ENCODE results near the gene HOXA1.
A peak's percentile ranks its signal among the peaks of the same experiment; 100 is the strongest.
"Not testable (repeated sequence)": the region's sequence is repeated elsewhere in the genome, so short reads cannot be mapped to it uniquely, and the experiment has no call there.

The HOXA1 gene

DNA sequence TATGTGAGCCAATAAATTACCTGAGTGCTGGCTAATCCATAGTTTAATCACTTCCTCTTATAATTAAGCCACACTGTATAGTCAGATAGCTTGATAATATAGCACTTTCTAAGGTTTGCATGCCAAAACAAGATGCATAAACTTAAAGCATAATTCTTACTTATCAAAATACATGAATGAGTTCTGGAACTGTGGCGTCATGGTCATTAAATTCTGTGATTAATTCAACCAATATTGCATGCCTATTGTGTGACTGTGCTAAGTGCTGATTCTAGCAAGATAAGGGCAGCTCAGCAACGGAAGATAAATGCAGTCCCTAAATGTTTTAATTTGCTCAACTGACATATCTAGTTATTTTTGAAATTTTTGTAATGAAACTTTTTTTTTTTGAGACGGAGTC lies 29.7 kb downstream of the HOXA1 start:
- peak; percentile 43 for DNase-seq (ENCODE audit: low read depth, low spot score)
- peak overlapping the region; percentile 7 for H3K27ac ChIP-seq

DNA sequence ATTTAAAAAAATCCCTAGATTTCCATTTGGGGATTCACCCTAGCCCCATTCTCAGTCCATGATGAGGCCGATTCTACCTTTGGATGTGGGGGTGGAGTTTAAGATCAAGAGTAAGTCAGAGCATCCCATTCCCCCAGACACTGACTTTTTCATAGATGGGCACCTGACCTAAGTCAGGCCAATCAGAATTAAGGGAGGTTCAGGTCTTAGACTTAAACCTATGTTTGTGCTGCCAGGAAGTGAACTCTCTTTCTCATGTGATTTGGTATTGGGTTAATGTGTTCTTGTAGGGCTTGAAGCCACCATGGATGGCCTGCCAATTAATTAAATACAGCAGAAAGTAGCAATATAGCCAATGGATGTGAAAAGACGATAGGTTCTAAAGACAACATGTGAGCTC lies 30.1 kb downstream of the HOXA1 start:
- H3K27ac ChIP-seq = peak overlapping the region; percentile 7
- no peak for DNase-seq (ENCODE audit: low read depth, low spot score)

DNA sequence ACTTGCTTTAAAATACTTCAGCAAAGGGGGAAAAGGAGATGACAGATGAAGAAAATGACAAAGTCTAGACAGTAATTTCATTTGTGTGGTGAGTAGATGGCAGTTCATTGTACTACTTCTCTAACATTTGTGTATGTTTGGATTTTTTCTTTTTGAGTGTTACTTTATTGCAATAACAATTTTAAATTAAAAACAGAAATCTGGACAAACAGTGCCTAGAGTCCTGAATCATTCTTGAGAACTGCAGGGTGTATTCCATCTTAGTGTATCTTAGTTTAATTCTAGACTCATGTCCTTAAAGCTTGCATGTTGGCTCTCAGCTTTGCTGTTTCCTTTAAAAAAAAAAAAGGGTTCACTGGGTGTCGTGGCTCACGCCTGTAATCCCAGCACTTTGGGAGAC lies 31.1 kb downstream of the HOXA1 start:
- H3K27ac ChIP-seq = no peak overlapping the region
- DNase-seq (ENCODE audit: low read depth, low spot score) = no peak

DNA sequence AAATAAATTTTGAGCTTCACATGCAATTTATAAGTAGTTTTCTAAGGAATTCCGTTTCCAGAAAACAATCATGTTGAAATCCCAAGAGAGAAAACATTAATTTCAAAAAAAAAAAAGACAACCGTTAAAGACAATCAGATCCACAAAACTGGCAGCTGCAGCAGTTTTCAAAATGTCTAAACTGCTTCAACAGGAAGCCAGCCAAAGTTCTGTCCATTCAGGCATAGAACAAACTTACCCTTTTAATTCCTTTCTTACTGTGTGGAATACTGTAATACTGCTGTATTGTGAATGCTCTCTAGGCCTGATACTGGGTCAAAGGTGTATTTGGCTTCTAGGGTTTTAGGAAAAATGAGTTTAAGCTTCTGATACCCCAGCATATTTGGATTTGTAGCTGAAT lies 31.6 kb downstream of the HOXA1 start:
- no peak for DNase-seq (ENCODE audit: low read depth, low spot score)

DNA sequence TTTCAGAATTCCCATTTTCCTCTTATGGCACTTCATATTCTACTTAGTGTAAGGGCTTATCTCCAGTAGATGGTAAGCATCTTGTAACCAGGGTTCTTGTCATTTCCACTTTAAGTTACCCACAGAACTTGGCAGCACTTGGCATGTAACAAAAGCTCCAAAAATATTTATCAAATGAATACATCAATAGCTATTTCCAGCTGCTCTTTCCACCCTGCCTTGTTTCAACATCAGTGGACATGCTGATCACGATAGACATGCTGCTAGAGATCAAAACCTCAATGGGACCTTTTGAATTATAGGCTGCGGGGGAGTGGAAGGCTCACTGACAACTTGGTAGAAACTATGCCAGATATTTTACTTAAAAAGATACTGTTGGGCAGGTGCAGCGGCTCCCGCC lies 32.9 kb downstream of the HOXA1 start:
- H3K27ac ChIP-seq = no peak overlapping the region
- DNase-seq (ENCODE audit: low read depth, low spot score) = no peak

More for the DNA sequence above, 31.6 kb downstream of the HOXA1 start:
- H3K27ac ChIP-seq = no peak overlapping the region

DNA sequence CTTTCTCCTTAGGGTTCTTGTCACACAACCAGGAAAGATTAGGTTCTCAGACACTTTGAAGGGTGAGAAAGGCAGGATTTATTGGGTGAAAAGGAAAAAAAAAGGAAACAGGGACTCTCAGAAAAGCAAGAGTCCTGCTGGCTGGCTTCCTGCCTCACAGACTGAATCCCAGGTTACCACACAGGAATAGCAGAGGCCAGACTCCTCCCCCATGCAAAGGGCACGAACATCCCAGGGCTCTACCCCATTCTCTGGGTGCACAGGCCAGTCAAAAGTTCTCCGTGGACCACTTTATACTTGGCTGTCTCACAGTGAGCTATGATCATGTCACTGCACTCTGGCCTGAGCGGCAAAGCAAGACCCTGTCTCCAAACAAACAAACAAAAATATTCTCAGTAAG lies 42.6 kb downstream of the HOXA1 start:
- H3K27ac ChIP-seq = no peak overlapping the region
- no peak for DNase-seq (ENCODE audit: low read depth, low spot score)

DNA sequence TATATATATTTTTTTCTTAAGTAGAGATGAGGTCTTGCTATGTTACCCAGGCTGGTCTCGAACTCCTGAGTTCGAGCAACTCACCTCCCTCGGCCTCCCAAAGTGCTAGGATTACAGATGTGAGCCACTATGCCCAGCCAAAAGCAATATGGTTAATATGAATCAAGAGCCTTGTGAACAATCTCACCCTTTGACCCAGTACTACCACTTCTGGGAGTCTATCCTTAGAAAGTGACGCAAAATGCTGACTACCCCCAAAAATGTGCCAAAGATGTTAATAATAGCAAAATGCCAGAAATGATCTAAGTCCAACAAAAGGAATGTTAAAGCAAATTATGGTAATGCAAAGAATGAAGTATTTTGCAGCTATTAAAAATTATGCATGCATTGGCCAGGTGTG lies 44.3 kb downstream of the HOXA1 start:
- DNase-seq (ENCODE audit: low read depth, low spot score) = no peak

DNA sequence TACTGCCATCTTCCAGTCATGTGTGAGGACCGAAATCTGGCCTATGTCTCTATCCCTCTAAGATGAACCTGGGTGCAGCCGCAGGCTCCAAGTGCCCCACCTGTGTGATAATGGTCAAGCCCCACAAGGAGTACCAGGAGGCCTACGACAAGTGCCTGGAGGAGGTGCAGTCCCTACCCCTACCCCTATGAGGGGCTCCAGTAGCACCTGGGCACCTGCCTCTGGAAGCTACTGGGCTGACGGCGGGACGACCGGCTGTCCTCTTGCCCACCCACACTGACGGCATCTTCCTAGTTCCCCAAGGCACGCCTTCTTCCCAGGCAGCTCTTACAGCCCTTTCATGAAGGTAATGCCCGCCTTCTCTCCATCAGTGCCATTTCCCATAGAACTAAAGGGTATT lies 47.4 kb downstream of the HOXA1 start:
- no peak overlapping the region for H3K27ac ChIP-seq
- no peak for DNase-seq (ENCODE audit: low read depth, low spot score)

More for the DNA sequence above, 44.3 kb downstream of the HOXA1 start:
- no peak overlapping the region for H3K27ac ChIP-seq

DNA sequence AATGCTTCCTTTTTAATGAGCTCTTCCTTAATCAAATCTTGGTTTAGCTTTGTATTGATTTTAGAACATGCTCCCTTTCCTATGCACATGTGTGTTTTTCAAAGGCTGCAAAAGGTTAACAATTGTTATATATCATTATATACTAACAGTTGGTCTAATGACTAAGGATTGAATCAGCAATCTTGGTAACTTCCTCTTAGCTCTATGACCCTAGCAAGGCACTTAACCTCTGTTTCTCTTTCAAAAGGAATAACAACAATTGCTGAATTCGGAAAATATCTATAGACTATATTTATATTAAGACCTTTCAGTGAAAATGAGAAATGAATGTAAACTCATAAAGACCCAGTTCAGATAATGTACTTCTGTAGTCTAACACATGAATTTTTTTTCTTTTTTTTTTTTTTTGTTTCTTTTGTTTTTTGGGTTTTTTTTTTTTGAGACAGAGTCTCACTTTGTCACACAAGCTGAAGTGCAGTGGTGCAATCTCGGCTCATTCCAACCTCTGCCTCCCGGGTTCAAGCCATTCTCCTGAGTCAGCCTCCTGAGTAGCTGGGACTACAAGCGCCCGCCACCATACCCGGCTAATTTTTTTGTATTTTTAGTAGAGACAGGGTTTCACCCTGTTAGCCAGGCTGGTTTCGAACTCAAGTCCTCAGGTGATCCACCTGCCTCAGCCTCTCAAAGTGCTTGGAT lies 48.8 kb downstream of the HOXA1 start:
- peak overlapping the region; percentile 87 for H3K27ac ChIP-seq
- peak; percentile 18 for DNase-seq (ENCODE audit: low read depth, low spot score)

DNA sequence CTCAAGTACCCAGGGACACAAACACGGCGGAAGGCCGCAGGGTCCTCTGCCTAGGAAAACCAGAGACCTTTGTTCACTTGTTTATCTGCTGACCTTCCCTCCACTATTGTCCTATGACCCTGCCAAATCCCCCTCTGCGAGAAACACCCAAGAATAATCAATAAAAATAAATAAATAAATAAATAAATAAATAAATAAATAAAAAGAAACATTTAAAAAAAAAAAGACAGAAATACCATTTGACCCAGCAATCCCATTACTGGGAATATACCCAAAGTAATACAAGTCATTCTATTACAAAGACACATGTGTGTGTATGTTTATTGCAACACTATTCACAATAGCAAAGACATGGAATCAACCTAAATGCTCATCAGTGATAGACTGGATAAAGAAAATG lies 49.8 kb downstream of the HOXA1 start:
- H3K27ac ChIP-seq = peak overlapping the region; percentile 87
- DNase-seq (ENCODE audit: low read depth, low spot score) = not testable (repeated sequence)

DNA sequence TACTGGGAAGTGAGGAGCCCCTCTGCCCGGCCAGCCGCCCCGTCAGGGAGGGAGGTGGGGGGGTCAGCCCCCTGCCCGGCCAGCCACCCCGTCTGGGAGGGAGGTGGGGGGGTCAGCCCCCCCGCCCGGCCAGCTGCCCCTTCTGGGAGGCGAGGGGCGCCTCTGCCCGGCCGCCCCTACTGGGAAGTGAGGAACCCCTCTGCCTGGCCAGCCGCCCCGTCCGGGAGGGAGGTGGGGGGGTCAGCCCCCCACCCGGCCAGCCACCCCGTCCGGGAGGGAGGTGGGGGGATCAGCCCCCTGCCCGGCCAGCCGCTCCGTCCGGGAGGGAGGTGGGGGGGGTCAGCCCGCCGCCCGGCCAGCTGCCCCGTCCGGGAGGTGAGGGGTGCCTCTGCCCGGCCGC lies 50.7 kb downstream of the HOXA1 start:
- DNase-seq (ENCODE audit: low read depth, low spot score); H3K27ac ChIP-seq: not testable (repeated sequence)
